Measurements from ENCODE around the gene DENND2C.

- TF ChIP-seq BHLHE40 (IDR thresholded peaks at IDR 0.05; ENCODE audit: borderline replicate concordance) = no peak
- no peak for TF ChIP-seq ELF4 (IDR thresholded peaks at IDR 0.05)
- no peak for TF ChIP-seq ZNF384 (IDR thresholded peaks at IDR 0.05)
- no peak for TF ChIP-seq FOXA1 (IDR thresholded peaks at IDR 0.05)
- TF ChIP-seq SUZ12 (IDR thresholded peaks at IDR 0.05) = no peak
- TF ChIP-seq ARNT (IDR thresholded peaks at IDR 0.05) = no peak
- no peak for TF ChIP-seq L3MBTL2 (conservative IDR thresholded peaks at IDR 0.05)
- no peak for TF ChIP-seq SP1 (IDR thresholded peaks at IDR 0.05)
- TF ChIP-seq FOXM1 (IDR thresholded peaks at IDR 0.05; ENCODE audit: borderline replicate concordance) = no peak
- TF ChIP-seq TARDBP (IDR thresholded peaks at IDR 0.05) = no peak
Measured at GRCh38 chr1:114549137-114549536, 120.7 kb downstream of the DENND2C start.
